AG09319 (cell line): ENCODE measurements around the gene EHBP1.

ENCODE experiments used
- DNase-seq: peaks from one replicate; pipeline ENCODE4 v3.0.0-alpha.2; 2010; ENCODE audit warnings: low read depth; ENCODE audit errors: extremely low read depth
- TF ChIP-seq, protein P1 (sequence below): IDR thresholded peaks from 2 replicates; pipeline ENCODE4 v1.5.1; 2011; ENCODE audit warnings: low read depth, mild to moderate bottlenecking, inconsistent platforms, low read length, moderate library complexity

The EHBP1 gene

DNA sequence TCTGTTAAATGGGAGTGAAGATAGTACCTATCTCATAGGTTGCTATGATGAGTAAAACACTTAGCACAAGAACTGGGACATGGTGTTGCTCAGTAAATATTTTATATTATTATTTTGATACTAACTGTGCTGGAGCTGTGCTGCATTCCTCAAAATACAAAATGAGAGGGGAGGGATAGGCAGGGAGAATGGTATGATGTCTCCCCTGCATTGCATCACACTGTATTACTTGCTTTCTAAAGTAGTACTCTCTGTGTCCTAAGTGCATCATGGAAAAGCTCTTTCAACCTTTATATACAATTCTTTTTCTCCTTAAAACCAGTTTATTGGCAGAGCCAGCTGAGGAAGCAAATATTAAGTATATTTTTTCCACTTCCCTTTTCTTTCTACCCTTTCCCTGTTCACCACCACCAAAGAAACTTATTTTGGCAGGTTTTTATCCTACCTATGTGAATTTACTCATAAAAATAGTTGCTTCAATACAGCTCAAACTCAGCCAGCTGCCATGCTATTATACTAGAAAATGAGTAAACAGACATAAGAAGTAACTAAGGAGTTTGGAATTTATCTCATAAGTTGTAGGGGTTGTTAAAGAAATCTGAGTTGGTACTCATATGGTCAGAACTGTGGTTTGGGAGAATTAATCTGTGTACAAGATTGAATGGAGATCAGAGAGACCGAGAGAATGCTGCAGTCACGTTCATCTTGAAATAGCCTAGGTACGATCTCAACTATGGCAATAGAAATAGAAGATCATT is 60.3 kb downstream of the EHBP1 start:
- TF ChIP-seq, protein P1, sequence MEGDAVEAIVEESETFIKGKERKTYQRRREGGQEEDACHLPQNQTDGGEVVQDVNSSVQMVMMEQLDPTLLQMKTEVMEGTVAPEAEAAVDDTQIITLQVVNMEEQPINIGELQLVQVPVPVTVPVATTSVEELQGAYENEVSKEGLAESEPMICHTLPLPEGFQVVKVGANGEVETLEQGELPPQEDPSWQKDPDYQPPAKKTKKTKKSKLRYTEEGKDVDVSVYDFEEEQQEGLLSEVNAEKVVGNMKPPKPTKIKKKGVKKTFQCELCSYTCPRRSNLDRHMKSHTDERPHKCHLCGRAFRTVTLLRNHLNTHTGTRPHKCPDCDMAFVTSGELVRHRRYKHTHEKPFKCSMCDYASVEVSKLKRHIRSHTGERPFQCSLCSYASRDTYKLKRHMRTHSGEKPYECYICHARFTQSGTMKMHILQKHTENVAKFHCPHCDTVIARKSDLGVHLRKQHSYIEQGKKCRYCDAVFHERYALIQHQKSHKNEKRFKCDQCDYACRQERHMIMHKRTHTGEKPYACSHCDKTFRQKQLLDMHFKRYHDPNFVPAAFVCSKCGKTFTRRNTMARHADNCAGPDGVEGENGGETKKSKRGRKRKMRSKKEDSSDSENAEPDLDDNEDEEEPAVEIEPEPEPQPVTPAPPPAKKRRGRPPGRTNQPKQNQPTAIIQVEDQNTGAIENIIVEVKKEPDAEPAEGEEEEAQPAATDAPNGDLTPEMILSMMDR, result no peak
- no peak for DNase-seq

DNA sequence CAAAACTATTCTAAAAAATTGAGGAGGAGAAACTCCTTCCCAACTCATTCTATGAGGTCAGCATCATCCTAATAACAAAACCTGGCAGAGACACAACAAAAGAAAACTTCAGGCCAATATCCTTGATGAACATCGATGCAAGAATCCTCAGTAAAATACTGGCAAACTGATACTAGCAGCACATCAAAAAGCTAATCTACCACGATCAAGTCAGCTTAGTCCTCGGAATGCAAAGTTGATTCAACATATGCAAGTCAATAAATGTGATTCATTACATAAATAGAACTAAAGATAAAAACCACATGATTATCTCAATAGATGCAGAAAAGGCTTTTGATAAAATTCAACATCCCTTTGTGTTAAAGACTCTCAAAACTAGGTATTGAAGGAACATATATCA is 63.1 kb downstream of the EHBP1 start:
- no peak for DNase-seq
- TF ChIP-seq, protein P1, result no peak

DNA sequence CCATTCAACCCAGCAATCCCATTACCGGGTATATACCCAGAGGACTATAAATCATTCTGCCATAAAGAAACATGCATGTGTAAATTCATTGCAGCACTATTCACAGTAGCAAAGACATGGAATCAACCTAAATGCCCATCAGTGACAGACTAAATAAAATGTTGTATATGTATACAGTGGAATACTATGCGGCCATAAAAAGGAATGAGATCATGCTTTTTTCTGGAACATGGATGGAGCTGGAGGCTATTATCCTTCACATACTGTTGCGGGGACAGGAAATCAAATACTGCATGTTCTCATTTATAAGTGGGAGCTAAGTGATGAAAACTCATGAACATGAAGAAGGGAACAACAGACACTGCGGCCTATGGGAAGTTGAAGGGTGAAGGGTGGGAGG is 65.1 kb downstream of the EHBP1 start:
- TF ChIP-seq, protein P1, result no peak
- no peak for DNase-seq

DNA sequence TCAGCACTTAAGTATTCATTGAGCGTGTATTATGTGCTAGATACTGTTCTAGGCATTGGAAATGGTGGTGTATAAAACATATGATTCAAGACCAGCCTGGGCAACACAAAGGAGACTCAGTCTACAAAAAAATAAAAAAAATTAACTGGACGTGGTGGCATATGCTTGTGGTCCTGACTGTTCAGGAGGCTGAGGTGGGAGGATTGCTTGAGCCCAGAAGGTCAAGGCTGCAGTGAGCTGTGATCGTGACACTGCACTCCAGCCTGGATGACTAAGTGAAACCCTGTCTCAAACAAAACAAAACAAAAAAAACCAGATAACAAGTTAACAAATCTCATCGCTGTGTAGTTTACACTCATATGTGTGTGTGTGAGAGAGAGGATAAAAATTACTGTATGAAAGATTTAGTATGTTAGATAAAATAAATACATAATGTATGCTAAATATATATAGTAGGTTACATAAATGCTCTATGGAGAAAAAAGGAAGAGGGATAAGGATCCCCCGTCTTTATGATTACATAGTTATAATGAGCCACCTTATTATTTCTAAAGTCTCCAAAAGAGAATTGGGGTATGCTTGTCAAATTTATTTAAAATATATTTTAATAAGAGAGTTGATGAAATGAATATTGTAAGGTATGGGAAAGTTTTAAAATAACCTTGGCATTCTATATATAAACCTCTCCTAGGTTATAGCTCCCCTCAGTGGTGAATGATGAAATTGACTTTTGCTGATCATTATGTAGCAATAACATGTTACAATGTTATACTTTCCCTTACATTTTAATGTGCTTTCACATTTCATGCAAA is 69.2 kb downstream of the EHBP1 start:
- no peak for DNase-seq
- TF ChIP-seq, protein P1, result peak; percentile 60

DNA sequence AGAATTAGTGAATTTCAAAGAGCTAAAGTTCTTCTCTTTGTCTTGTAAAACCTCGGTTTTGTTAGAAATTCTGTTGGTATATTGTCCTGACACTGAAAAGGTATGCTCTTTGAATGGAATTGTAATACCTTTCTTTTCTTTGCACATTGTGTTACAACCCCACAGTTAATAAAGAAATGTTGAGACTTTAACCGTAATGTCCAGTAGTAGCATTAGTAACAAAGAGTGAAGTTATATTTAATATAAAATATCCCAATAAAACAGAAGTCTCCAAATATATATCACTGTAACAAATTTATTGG is 69.8 kb downstream of the EHBP1 start:
- TF ChIP-seq, protein P1, result no peak
- no peak for DNase-seq

DNA sequence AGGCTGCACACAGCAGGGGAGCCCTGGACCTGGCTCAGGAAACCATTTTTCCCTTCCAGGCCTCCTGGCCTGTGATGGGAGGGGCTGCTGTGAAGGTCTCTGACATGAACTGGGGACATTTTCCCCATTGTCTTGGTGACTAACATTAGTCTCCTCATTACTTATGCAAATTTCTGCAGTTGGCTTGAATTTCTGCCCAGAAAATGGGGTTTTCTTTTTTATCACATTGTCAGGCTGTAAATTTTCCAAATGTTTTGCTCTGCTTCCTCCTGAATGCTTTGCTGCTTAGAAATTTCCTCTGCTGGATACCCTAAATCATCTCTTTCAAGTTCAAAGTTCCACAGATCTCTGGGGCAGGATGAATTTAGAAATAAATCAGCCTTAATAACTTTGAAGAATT is 78.2 kb downstream of the EHBP1 start:
- TF ChIP-seq, protein P1, result no peak
- DNase-seq, result no peak

DNA sequence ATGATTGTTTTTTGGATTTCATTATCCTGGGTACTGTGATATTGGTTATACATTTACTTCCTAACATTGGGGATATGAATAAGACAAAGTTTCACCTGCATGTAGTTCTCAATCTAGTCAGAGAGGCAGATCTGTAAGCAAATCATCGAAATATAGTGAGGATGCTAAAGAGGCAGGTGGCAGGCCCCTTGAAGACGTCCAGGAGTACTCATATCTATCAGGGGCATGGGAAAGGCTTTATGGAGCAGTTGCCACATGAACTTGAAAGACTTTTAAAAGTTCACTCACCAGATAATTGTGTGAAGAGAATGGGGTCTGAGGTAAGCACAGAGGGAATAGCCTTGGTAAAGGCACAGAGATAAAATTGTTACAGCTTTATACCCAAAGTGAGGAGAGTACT is 78.8 kb downstream of the EHBP1 start:
- no peak for DNase-seq
- TF ChIP-seq, protein P1, result no peak
